GM12891 (cell line): ENCODE data around the gene DCLK2.

Source experiments
- POLR2A ChIP-seq: IDR thresholded peaks from 2 replicates; pipeline ENCODE4 v1.6.1; 2011; ENCODE audit warnings: low read depth, low read length, control low read depth
- TAF1 ChIP-seq: IDR thresholded peaks from 2 replicates; pipeline ENCODE4 v1.6.1; 2011; ENCODE audit warnings: low read depth, low read length, control low read depth

DNA sequence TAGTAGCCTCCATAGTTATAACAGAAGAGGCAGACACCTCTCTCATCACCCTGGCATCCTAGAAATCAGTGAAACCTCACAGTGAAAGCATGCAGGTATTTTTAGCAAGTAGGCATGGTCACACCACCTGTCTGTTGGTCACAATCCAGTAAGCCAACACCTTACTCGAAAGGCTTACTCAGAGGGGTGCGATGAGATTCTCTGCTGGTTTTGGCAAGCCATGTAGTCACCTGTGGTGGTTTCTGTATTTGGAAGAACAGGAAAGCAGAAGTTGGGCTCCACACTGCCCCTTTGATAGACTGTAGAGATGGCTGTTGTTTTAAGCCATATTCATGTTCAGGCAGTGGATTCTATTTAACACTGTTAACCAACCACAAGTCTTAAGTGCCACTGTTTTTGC is 134.7 kb downstream of the DCLK2 start:
- TF ChIP-seq TAF1 (no peak), POLR2A (no peak)
